Heart left ventricle (tissue), 13 donors: ENCODE measurements around the gene PRICKLE2.

ENCODE experiments used
- CTCF ChIP-seq, 12 donors: fragments of 200-600 bp; sonication (generic) in 4 of 12; IDR thresholded peaks; one replicate each; pipeline versions ENCODE4 v1.5.0 to v1.8.0; 2018 to 2022; ENCODE audit warnings: antibody characterized with exemption in 12 of 12, mild to moderate bottlenecking in 5 of 12
- POLR2A ChIP-seq, 2 donors: fragments of 450-650 bp; IDR thresholded peaks; one replicate each; pipeline ENCODE4 v1.6.1; 2017; ENCODE audit warnings: antibody characterized with exemption in 2 of 2, mild to moderate bottlenecking in 2 of 2, moderate library complexity in 2 of 2
- donor health status: ischemic (EF 13 %, LVEDD 7.1; RV severe dilation, severe dysfunction).
- donor health status: DM: no; HTN: yes; CAD: no.
- donor health status: DM: no; HTN: no; CAD: no.
- donor health status: ischemic (EF 25% LVEDD 6.9; RV normal size, moderate dysfunction).
- donor health status: ischemic (EF 25% LVEDD 5.7; RV mildly dilated, moderate dysfunction).
- donor health status: ischemic (EF 35%, LVEDD 5.7; RV mildly dilated, moderate dysfunction).
- donor health status: nonischemic (EF 11% LVEDD 7.7; RV severe dilation, severe dysfunction).
- donor health status: DM: yes; HTN: yes; CAD: no.
- donor health status: PGD.
- donor health status: ischemic (EF 29% LVEDD 5.4; RV normal size, mild dysfunction).
- donor health status: nonischemic (EF 23%, LVEDD 6.1; RV moderate dilation, normal function).

- TF ChIP-seq CTCF (IDR thresholded peaks at IDR 0.05): no peak
- TF ChIP-seq POLR2A (IDR thresholded peaks at IDR 0.05): no peak
These were observed 46.4 kb upstream of the PRICKLE2 start for GRCh38 chr3:64271631-64272030.
